ENCODE results near the gene ADAMTS12. TPM values are rescaled to one million over a fixed set of nuclear protein-coding genes. Genes with fewer than 3 reads are reported as not detected.

The ADAMTS12 gene
- total and polyA plus RNA-seq, 10 of the 15 experiments (the other 5 are each of a cell fraction or from before 2014, with no cell fraction given): 0.11 to 35.8 (median 20.7) TPM

DNA sequence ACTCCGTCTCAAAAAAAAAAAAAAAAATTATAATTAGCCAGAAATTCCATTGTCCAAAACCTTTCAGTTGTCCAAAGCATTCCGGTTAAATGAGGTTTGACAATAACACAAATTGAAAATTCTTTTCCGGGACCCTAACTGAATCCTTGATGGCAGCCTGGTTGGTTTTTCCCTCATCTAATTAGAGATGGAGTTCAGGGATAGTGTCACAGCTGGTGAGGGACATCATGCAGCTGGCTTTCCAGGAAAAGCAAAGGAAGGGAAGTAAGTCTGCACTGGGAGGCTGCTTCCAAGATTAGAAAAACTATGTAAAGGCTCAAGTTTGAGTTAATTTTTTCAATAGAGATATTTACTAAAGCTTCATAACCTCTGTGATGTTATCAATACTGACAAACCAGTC lies 195.4 kb downstream of the ADAMTS12 start:
- POLR2A ChIA-PET: no interaction called here

More for the DNA sequence above, 195.4 kb downstream of the ADAMTS12 start:
- H3K9me3 ChIP-seq (replicated peaks; ENCODE audit: control insufficient read depth, insufficient read depth, low read length): peaks cover 6% of the 10 kb centered on the region; the same call in 2 of the 3 replicates
- RAD21 ChIA-PET (ENCODE audit: unreplicated experiment): no interaction called here
- in situ Hi-C loops (cut with MboI): no loop called here
- no peaks in the 10 kb centered on the region for H4K20me1 ChIP-seq (ENCODE audit: control insufficient read depth, insufficient read depth)
- 72% methylated on average over 2 of the region's 3 CpGs for WGBS (ENCODE audit: insufficient coverage, insufficient replicate concordance, low lambda C conversion rate, missing lambda C conversion rate)
- H3K4me1 ChIP-seq (ENCODE audit: control insufficient read depth, insufficient read depth, low read length): no peaks in the 10 kb centered on the region
- no peaks in the 10 kb centered on the region for H3K36me3 ChIP-seq (ENCODE audit: control insufficient read depth in 2 of 2, insufficient read depth in 2 of 2, low read length in 1 of 2)
- H3K27me3 ChIP-seq (replicated peaks in 1 of 2; ENCODE audit: control insufficient read depth in 2 of 2, insufficient read depth in 2 of 2, low read length in 1 of 2): no peaks in the 10 kb centered on the region
- no peak overlapping the region for H3K4me3 ChIP-seq
- no peak overlapping the region for H2AFZ ChIP-seq (ENCODE audit: control insufficient read depth, low read depth, low read length)
- H3K27ac ChIP-seq (ENCODE audit: control insufficient read depth, insufficient read depth): no peak overlapping the region
- SMC1A ChIA-PET (ENCODE audit: uncharacterized antibody, unreplicated experiment): no interaction called here
- intact Hi-C loops (cut with micrococcal nuclease; ENCODE audit: unreplicated experiment): no loop called here
- no peak overlapping the region for H3K4me2 ChIP-seq (ENCODE audit: control insufficient read depth, insufficient read depth)
- CTCF ChIA-PET: interaction anchor here (0.6 to 1.0 kb wide), 2 partner anchors 75 to 273 kb away, joined by 3 read pairs; no protein-coding TSS in a partner anchor
- FAIRE-seq: no peak
- no peak for ATAC-seq
- BruUV-seq (replicated peaks): no TSS peak
- no peak for DNase-seq (ENCODE audit: low read depth, low spot score)
- no peaks in the 10 kb centered on the region for H3K79me2 ChIP-seq (ENCODE audit: control insufficient read depth, insufficient read depth, low read length)
- no peak overlapping the region for H3K9ac ChIP-seq (ENCODE audit: control insufficient read depth, insufficient read depth, low read length)
- TF ChIP-seq STAT3 (IDR thresholded peaks at IDR 0.05; ENCODE audit: low read depth, low read length) (no peak), HSF1 (IDR thresholded peaks at IDR 0.05; ENCODE audit: low read depth, low read length) (no peak), SUZ12 (IDR thresholded peaks at IDR 0.05; ENCODE audit: unreplicated experiment) (no peak), NR2C2 (IDR thresholded peaks at IDR 0.05; ENCODE audit: borderline replicate concordance, control insufficient read depth, insufficient read length, low read depth) (no peak), SMARCA5 (IDR thresholded peaks at IDR 0.05) (no peak), ESRRA (IDR thresholded peaks at IDR 0.05; ENCODE audit: low read length) (no peak), TBL1XR1 (IDR thresholded peaks at IDR 0.05; ENCODE audit: low read depth, low read length) (no peak), EGR1 (IDR thresholded peaks at IDR 0.05; ENCODE audit: borderline replicate concordance in 1 of 2, low read depth in 2 of 2, low read length in 2 of 2) (no peak), SP1 (IDR thresholded peaks at IDR 0.05; ENCODE audit: low read depth, low read length) (no peak), RAD51 (IDR thresholded peaks at IDR 0.05) (no peak), ZZZ3 (IDR thresholded peaks at IDR 0.05; ENCODE audit: control insufficient read depth, insufficient read length, low read depth) (no peak), CHD2 (IDR thresholded peaks at IDR 0.05; ENCODE audit: borderline replicate concordance, low read depth, low read length) (no peak)
